GM12874 (cell line): Measurements from ENCODE around the gene CDX1.

Source experiments
- TF ChIP-seq, protein P1 (sequence below): IDR thresholded peaks from 2 replicates; pipeline ENCODE4 v1.5.1; 2011; ENCODE audit warnings: low read depth, mild to moderate bottlenecking, control low read depth, low read length, moderate library complexity; ENCODE audit not compliant: insufficient read depth

The CDX1 gene

GRCh38 chr5:150160448-150161081 lies 6.0 kb upstream of the CDX1 start:
- TF ChIP-seq, protein P1, sequence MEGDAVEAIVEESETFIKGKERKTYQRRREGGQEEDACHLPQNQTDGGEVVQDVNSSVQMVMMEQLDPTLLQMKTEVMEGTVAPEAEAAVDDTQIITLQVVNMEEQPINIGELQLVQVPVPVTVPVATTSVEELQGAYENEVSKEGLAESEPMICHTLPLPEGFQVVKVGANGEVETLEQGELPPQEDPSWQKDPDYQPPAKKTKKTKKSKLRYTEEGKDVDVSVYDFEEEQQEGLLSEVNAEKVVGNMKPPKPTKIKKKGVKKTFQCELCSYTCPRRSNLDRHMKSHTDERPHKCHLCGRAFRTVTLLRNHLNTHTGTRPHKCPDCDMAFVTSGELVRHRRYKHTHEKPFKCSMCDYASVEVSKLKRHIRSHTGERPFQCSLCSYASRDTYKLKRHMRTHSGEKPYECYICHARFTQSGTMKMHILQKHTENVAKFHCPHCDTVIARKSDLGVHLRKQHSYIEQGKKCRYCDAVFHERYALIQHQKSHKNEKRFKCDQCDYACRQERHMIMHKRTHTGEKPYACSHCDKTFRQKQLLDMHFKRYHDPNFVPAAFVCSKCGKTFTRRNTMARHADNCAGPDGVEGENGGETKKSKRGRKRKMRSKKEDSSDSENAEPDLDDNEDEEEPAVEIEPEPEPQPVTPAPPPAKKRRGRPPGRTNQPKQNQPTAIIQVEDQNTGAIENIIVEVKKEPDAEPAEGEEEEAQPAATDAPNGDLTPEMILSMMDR: no peak

GRCh38 chr5:150161242-150162141 lies 5.1 kb upstream of the CDX1 start:
- TF ChIP-seq, protein P1: peak; percentile 95

DNA sequence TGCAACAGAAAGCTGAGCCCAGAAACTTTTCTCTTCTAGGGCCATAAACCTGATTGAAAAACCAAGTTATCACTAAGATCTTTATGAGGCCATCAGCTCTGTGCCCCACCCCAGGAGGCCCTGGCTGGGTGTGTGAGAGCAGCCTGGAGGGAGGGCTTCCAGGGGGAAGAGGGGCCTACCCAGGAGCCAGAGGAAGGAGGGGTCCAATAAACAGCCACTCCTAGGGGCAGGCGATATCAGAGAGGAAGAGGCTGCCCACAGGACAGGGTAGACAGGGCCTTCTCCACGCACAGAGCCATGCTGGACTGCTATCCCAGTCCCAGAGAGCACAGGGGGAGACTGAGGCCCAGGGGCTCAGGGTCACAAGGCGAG lies 4.5 kb upstream of the CDX1 start:
- TF ChIP-seq, protein P1: no peak

GRCh38 chr5:150163035-150163434 lies 3.5 kb upstream of the CDX1 start:
- TF ChIP-seq, protein P1: no peak

DNA sequence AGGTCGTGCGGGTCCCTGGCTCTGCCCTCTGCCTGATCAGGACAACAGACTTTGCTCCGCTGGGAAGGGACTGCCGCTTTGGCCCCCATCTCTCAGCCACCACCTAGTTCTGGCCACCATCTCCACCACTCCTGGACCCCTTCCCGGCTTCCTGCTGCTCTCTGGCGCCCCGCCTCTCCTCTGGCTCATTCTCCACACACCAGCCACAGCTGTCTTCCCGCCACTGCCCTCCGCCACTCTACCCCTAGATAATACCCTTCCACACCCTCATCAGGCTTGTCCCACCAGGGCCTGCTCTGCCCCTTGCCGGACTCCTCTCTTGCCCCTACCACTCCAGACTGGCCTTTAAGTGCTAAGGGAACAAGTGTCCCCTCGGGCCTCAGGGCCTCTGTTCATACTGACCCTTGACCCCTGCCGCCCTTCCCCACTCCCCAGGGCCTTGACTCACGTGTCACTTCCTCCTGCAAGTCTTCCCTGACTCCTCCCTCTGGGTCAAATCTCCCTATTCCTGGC lies 3.0 kb upstream of the CDX1 start:
- TF ChIP-seq, protein P1: no peak

DNA sequence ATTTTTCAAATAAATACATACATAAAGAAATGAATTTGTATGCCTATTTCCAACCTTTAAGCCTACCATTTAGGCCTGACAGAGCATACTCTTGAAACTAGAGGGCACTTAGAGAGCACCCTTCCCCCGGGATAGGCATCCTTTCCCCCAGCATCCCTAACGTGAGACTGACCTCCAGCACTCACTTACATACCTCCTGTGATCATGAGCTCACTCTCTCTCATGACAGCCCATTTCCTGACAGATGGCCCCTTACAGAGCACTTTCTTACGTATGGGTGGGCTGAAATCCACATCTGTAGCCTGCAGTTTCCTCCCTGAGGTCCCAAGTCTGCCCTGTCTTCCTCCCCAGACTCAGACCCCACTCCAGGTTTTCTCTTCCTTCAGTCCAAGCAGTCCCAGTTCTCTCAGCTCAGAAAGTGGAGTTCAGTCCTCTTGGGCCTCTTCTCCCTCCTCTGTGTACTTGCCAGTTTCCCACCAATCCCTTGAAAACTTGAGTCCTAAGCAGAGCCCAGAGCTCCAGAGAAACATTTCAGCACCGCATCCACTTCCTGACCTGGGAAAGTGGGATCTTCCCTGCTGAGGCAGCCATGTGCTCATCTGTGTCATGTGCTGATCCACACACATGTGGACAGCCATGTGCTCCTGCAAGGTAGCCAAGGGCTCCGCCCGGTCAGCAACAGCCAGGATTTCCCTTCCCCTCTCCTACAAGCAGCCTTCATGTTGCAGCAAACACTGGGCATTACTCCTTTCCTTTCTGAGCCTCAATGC lies 2.2 kb upstream of the CDX1 start:
- TF ChIP-seq, protein P1: no peak

DNA sequence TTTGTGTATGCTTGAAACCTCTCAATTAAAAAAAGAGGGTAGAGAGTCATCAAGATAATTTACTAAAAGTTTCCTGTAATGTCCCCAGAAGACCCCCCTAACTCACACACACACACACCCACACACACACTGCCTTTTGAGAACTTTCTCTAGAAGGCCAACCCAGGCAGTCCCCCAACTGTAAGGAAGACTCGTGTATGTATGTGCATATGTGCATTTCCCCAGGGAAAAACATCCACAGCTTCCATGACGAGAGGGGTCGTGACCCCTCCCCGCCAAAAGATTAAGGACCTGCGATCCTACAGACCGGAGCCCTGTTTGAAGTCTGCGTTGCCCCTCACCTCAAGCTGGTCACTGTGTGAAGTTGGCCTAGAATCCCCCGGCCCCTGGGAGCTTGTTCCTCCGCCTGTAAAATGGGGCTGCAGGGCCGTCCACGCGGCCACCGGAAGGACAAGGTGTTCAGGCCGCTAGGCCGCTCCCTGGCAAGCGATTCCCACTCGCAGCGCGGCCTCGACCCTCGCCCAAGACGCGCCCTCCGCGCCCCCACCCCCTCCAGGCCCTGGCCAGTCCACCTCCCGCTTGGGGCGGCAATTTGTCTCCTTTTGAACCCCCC lies 435 bp upstream of the CDX1 start:
- TF ChIP-seq, protein P1: no peak
